SK-N-SH (cell line): Measurements from ENCODE around the gene PPIF.

Experiments used
- ELF1 ChIP-seq: IDR thresholded peaks from 2 replicates; pipeline ENCODE4 v1.4.0; 2012
- JUND ChIP-seq: IDR thresholded peaks from 2 replicates; pipeline ENCODE4 v1.4.0; 2012
- POLR2AphosphoS5 ChIP-seq: IDR thresholded peaks from 2 replicates; pipeline ENCODE4 v1.6.1; 2012; ENCODE audit warnings: low read depth, low read length
- RAD21 ChIP-seq: IDR thresholded peaks from 2 replicates; pipeline ENCODE4 v1.6.1; 2012; ENCODE audit warnings: mild to moderate bottlenecking, low read length
- SMC3 ChIP-seq: IDR thresholded peaks from 2 replicates; pipeline ENCODE4 v1.6.1; 2012; ENCODE audit warnings: low read depth, low read length, improper control_type of control experiment
- TCF12 ChIP-seq: IDR thresholded peaks from 2 replicates; pipeline ENCODE4 v1.4.0; 2012
- TF ChIP-seq, protein P1 (sequence below): IDR thresholded peaks from 2 replicates; pipeline ENCODE4 v1.6.1; 2012; ENCODE audit warnings: mild to moderate bottlenecking, low read depth, low read length, moderate library complexity
- TF ChIP-seq, protein P2 (sequence below): fragments of 200-600 bp; sonication (generic); IDR thresholded peaks from 2 replicates; pipeline ENCODE4 v1.6.1; 2017; ENCODE audit warnings: antibody characterized with exemption, mild to moderate bottlenecking, moderate library complexity
- TF ChIP-seq, protein P3 (sequence below): fragments of 150-350 bp; IDR thresholded peaks from 2 replicates; pipeline ENCODE4 v1.6.1; 2016; ENCODE audit warnings: mild to moderate bottlenecking, low read depth, low read length
- TF ChIP-seq, protein P4 (sequence below): IDR thresholded peaks from 2 replicates; pipeline ENCODE4 v1.4.0; 2012; ENCODE audit warnings: low read depth

GRCh38 chr10:79402951-79403350 is 55.7 kb downstream of the PPIF start:
- TF ChIP-seq, protein P1, sequence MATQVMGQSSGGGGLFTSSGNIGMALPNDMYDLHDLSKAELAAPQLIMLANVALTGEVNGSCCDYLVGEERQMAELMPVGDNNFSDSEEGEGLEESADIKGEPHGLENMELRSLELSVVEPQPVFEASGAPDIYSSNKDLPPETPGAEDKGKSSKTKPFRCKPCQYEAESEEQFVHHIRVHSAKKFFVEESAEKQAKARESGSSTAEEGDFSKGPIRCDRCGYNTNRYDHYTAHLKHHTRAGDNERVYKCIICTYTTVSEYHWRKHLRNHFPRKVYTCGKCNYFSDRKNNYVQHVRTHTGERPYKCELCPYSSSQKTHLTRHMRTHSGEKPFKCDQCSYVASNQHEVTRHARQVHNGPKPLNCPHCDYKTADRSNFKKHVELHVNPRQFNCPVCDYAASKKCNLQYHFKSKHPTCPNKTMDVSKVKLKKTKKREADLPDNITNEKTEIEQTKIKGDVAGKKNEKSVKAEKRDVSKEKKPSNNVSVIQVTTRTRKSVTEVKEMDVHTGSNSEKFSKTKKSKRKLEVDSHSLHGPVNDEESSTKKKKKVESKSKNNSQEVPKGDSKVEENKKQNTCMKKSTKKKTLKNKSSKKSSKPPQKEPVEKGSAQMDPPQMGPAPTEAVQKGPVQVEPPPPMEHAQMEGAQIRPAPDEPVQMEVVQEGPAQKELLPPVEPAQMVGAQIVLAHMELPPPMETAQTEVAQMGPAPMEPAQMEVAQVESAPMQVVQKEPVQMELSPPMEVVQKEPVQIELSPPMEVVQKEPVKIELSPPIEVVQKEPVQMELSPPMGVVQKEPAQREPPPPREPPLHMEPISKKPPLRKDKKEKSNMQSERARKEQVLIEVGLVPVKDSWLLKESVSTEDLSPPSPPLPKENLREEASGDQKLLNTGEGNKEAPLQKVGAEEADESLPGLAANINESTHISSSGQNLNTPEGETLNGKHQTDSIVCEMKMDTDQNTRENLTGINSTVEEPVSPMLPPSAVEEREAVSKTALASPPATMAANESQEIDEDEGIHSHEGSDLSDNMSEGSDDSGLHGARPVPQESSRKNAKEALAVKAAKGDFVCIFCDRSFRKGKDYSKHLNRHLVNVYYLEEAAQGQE = no peak
- TF ChIP-seq, protein P2, sequence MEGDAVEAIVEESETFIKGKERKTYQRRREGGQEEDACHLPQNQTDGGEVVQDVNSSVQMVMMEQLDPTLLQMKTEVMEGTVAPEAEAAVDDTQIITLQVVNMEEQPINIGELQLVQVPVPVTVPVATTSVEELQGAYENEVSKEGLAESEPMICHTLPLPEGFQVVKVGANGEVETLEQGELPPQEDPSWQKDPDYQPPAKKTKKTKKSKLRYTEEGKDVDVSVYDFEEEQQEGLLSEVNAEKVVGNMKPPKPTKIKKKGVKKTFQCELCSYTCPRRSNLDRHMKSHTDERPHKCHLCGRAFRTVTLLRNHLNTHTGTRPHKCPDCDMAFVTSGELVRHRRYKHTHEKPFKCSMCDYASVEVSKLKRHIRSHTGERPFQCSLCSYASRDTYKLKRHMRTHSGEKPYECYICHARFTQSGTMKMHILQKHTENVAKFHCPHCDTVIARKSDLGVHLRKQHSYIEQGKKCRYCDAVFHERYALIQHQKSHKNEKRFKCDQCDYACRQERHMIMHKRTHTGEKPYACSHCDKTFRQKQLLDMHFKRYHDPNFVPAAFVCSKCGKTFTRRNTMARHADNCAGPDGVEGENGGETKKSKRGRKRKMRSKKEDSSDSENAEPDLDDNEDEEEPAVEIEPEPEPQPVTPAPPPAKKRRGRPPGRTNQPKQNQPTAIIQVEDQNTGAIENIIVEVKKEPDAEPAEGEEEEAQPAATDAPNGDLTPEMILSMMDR = no peak
- TF ChIP-seq, protein P3, sequence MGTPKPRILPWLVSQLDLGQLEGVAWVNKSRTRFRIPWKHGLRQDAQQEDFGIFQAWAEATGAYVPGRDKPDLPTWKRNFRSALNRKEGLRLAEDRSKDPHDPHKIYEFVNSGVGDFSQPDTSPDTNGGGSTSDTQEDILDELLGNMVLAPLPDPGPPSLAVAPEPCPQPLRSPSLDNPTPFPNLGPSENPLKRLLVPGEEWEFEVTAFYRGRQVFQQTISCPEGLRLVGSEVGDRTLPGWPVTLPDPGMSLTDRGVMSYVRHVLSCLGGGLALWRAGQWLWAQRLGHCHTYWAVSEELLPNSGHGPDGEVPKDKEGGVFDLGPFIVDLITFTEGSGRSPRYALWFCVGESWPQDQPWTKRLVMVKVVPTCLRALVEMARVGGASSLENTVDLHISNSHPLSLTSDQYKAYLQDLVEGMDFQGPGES = no peak
- no peak for TF ChIP-seq POLR2AphosphoS5
- no peak for TF ChIP-seq TCF12
- TF ChIP-seq, protein P4, sequence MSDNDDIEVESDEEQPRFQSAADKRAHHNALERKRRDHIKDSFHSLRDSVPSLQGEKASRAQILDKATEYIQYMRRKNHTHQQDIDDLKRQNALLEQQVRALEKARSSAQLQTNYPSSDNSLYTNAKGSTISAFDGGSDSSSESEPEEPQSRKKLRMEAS = no peak
- TF ChIP-seq JUND = no peak
- no peak for TF ChIP-seq RAD21
- TF ChIP-seq ELF1 = no peak
- TF ChIP-seq SMC3 = no peak
